GM12873 (cell line): ENCODE data around the gene ABI3.

Experiments used
- TF ChIP-seq, protein P1 (sequence below): IDR thresholded peaks from 2 replicates; pipeline ENCODE4 v1.5.1; 2012; ENCODE audit warnings: low read depth, mild to moderate bottlenecking, moderate library complexity, low read length, control low read depth; ENCODE audit not compliant: insufficient read depth; ENCODE audit errors: missing control alignments

Gene ABI3

DNA sequence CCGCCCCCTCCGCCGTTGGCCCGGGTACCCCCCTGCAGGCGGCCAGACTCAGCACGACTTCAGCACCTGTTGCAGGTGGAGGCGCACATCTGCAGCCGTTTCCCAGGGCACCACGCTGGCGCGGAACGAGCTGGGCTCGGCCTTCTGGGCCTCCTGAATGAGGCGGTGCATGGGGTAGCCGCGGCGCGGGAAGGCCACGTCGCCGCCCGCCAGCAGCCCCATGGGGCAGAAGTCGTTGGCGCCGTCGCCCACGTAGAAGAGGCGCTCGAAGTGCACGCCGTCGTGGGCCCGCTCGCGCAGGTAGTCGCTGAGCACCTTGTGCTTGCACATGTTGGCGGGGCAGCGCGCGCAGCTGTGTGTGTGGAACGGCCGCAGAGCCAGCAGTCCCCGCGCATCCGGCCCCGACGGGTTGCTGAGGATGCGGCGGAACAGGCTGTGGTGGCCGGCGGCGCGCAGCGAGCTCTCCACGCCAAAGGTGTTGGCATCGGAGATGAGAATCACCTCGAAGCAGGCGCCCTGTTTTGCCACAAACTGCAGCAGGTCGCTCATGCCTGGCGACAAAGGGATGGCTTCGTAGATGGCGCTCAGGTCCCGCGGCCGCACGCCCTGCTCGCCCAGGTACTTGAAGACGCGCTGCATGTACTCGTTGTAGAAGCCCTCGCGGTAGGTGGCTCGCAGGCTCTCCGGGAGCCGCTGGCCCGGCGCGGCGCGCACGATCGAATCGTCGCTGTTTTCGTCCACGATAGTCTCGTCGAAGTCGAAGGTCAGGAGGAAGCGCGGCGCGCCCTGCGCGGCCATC lies 13.9 kb downstream of the ABI3 start:
- TF ChIP-seq, protein P1, sequence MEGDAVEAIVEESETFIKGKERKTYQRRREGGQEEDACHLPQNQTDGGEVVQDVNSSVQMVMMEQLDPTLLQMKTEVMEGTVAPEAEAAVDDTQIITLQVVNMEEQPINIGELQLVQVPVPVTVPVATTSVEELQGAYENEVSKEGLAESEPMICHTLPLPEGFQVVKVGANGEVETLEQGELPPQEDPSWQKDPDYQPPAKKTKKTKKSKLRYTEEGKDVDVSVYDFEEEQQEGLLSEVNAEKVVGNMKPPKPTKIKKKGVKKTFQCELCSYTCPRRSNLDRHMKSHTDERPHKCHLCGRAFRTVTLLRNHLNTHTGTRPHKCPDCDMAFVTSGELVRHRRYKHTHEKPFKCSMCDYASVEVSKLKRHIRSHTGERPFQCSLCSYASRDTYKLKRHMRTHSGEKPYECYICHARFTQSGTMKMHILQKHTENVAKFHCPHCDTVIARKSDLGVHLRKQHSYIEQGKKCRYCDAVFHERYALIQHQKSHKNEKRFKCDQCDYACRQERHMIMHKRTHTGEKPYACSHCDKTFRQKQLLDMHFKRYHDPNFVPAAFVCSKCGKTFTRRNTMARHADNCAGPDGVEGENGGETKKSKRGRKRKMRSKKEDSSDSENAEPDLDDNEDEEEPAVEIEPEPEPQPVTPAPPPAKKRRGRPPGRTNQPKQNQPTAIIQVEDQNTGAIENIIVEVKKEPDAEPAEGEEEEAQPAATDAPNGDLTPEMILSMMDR, result no peak

DNA sequence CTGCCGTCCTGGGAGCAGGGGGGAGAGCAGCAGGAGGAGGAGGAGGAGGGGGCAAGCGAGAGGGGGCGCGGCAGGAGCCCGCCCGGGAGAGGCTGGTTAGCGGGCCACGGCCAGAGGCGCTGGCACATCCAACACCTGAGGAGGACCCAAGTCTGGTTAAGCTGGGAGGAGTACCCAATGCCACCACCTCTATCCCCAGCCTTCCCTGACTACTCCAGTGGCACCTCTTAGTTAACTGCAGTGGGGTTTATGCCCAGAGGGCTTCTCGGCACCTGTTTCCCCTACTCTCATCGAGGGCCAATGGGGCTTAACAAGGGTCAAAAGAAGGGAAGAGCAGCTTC lies 14.5 kb downstream of the ABI3 start:
- TF ChIP-seq, protein P1, result no peak

DNA sequence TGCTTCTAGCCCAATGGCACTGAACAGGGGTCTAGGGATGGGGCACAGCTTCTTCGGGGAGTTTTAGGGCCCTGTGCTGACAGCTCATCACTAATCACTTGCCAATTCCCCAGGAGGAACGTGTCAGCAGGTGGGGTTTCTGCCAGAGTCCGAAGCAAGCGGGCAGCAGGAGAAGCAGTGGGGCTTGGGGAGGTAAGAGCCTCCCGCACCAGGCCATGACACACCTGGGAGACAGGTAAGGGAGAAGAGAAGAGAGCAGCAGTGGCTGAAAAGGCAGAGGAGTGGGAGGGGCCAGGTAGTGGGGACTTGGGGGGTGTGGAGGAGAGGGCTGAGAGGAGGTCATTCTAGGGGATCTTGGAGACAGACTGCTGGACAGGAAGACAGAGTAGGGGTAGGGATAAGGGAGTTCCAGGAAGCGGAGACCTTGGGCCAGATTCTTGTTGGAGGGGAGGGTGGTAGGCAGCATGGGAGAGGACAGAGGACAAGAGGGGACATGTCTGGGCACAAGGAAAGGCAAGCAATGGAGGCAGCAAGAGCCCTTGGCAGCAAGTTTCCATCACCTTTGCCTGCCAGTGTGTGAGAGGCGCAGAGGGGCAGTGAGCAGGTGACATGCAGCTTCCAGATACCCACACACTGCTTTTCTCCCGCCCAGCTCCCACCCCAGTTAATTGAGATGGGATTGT lies 15.2 kb downstream of the ABI3 start:
- TF ChIP-seq, protein P1, result no peak

DNA sequence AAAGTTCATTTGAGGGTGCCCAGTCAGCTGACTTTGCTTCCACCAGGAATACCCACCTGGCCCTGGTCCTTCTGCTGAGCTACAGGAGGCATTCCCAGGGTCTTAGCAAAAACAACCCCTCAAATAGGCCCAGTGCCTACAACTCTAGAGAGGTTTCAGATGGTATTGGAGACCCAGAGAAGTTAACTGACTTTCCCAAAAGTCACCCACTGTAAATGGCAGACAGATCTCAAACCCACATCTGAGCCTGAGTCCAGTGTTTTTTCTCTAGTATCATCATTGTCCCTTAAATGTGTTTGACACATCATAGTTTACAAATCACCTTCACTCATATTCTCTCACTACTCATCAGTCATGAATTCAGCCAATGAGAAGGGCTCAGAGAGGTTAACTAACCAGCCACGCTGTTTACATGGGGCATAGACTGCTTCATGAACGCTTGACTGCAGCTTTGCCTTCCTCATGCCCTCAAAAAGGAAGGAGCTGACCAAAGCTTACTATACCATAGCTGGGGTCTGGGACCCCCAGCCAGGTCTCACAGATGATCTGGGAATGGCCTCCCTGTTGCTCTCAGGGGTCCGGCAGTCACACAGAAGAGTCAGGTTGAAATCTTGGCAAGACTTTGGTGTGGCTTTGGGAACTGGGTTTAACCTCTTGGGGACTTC lies 16.4 kb downstream of the ABI3 start:
- TF ChIP-seq, protein P1, result no peak

DNA sequence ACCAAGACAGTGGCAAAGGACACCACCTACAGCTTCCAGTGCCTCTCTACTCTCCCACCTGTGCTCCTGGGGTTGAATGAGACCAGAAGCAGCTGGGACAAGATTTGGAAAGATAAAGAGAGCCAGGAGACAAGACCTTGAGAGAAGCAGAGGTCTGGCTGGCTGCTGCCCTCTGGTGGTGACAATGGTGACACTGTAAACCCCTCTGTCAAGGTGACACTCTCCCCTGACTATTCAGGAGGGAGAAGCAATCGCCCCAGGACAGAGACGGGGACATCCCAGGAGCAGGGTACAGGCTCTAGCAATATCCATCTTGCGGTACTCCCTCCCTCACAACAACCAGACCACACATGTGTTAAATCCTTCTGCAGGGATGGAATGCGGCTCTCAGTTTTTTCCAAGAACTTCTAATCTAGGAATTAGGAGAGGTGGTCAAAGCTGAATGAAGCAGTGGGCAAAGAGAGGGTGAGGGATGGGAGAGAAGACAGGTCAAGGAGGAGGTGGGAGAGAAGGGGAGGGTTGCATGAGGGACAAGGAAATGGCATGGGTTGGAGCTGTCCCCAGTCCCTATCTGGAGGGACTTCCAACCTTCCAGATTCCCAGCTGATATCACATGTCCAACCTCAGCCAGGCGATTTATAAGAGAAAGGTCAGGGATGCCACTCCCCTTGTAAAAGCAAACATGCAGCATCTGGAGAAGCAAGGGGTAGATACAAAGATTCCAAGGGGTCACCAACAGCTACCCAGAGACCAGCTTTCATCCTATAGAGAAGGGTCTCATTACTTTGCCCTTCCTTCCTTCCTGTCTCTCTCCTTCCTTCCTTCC lies 17.1 kb downstream of the ABI3 start:
- TF ChIP-seq, protein P1, result peak; percentile 95

DNA sequence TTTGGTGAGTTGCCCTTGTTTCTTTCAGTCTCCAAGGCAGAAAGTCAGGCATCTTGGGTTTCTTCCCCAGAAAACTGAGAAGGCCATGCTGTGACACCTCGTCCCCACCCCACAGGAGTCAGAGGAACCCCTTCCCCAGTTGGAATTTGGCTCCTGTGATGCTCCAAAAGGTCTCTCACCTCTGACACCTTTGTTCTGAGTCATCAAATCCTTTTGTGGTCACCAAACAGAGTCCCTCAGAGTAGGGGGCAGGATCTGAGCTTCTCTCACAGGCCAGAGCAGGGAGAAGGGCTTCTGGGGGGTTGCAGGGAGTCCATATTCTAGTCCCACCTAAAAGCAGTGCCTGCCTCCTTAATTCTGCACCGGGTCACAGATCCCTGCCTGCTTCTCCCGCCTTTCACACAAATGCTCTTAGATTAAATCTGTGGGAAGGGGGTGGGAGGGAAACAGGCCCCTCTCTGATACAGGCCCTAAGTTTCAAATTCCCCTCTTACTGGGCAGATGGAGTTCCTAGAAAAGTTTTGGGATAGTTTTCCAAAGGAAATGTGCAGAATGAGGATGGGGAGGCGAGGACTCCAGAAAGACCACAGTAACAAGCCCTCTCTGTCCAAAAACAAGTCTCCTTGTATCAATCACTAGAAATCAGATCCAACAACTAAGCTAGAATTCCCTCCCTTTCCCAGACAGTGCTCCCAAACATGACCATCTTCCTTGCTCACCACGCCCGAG lies 18.7 kb downstream of the ABI3 start:
- TF ChIP-seq, protein P1, result peak; percentile 1
